Caco-2 (cell line): ENCODE measurements around the gene ANO10. TPM values are rescaled to one million over a fixed set of nuclear protein-coding genes. Genes with fewer than 3 reads are reported as not detected.

ENCODE experiments used
- BruUV-seq: library from RNA; stranded (reverse); fragments of 400-500 nt; replicated peaks from 2 replicates; lab custom pipeline; 2021; lab: Mats Ljungman, UMichigan
- CTCF ChIA-PET: fragments of 300-600 bp; sonication (Branson Sonifier 250); formaldehyde crosslinking; loops from one replicate; lab custom pipeline; 2022; ENCODE audit warnings: antibody characterized with exemption; lab: Charles Lee
- POLR2A ChIA-PET: fragments of 300-600 bp; sonication (Branson Sonifier 250); formaldehyde crosslinking; loops from one replicate; lab custom pipeline; 2022; ENCODE audit warnings: antibody characterized with exemption; lab: Charles Lee
- DNase-seq, 2 experiments: peaks; one replicate each; pipeline versions ENCODE4 v3.0.0 to v3.0.0-alpha.2; 2020 to 2022
- H3K27me3 ChIP-seq: replicated peaks from 2 replicates; pipeline ENCODE4 v1.6.0; 2011; ENCODE audit warnings: low read length; ENCODE audit not compliant: control insufficient read depth, insufficient read depth
- H3K36me3 ChIP-seq: 2 replicates; pipeline ENCODE4 v1.5.1; 2011; ENCODE audit warnings: low read length; ENCODE audit not compliant: control insufficient read depth, insufficient read depth
- H3K4me1 ChIP-seq: fragments of 250-450 bp; sonication (Bioruptor Pico); 2 replicates; pipeline ENCODE4 v1.5.1; 2020; ENCODE audit warnings: mild to moderate bottlenecking
- H3K4me3 ChIP-seq: 2 replicates; pipeline ENCODE4 v1.5.1; 2011; ENCODE audit warnings: low read depth, mild to moderate bottlenecking, control low read depth, low read length
- H3K9me3 ChIP-seq: fragments of 250-450 bp; sonication (Bioruptor Pico); 2 replicates; pipeline ENCODE4 v1.5.1; 2020; ENCODE audit warnings: mild to moderate bottlenecking, moderate library complexity
- H3K27ac Mint-ChIP-seq: one replicate; pipeline ENCODE4 v1.8.0; 2022; ENCODE audit warnings: mixed read lengths; ENCODE audit not compliant: unreplicated experiment
- H3K27me3 Mint-ChIP-seq: one replicate; pipeline ENCODE4 v1.8.0; 2022; ENCODE audit warnings: mixed read lengths; ENCODE audit not compliant: insufficient read depth, unreplicated experiment
- H3K36me3 Mint-ChIP-seq: one replicate; pipeline ENCODE4 v1.8.0; 2022; ENCODE audit warnings: mild to moderate bottlenecking, mixed read lengths; ENCODE audit not compliant: insufficient read depth, unreplicated experiment
- H3K4me1 Mint-ChIP-seq: one replicate; pipeline ENCODE4 v1.8.0; 2022; ENCODE audit warnings: low read depth, mixed read lengths; ENCODE audit not compliant: unreplicated experiment
- H3K4me3 Mint-ChIP-seq: one replicate; pipeline ENCODE4 v1.8.0; 2022; ENCODE audit warnings: mild to moderate bottlenecking, moderate library complexity, mixed read lengths; ENCODE audit not compliant: unreplicated experiment
- H3K9me3 Mint-ChIP-seq: one replicate; pipeline ENCODE4 v1.8.0; 2022; ENCODE audit warnings: mixed read lengths; ENCODE audit not compliant: unreplicated experiment
- CTCF ChIP-seq, 2 experiments: fragments of 200-600 bp in 1 of 2; IDR thresholded peaks; 1 replicate in 1 of 2; 2 replicates in 1 of 2; pipeline versions ENCODE4 v1.5.1 to v1.8.0; 2011 to 2022; ENCODE audit warnings: antibody characterized with exemption in 1 of 2, control low read depth in 1 of 2, inconsistent platforms in 1 of 2, low read depth in 1 of 2, low read length in 1 of 2, mild to moderate bottlenecking in 1 of 2, moderate library complexity in 1 of 2; ENCODE audit not compliant: insufficient read depth in 1 of 2, severe bottlenecking in 1 of 2, unreplicated experiment in 1 of 2
- intact Hi-C: fragments of 100-400 bp; cut with micrococcal nuclease; formaldehyde crosslinking; loops from one replicate; pipeline ENCODE4 v1.10.0; 2022; ENCODE audit not compliant: unreplicated experiment
- total RNA-seq: library from RNA; stranded (reverse); gene quantifications from 2 replicates; pipeline ENCODE4 v1.2.3, GENCODE V29; 2022

The ANO10 gene
- total RNA-seq, 1 experiment from 2014 or later = 24.1 TPM

- Histone ChIP-seq H3K4me3 (no peak overlapping the region), H3K9me3 (no peaks in the 10 kb centered on the region), H3K36me3 (no peaks in the 10 kb centered on the region), H3K4me1 (no peaks in the 10 kb centered on the region), H3K27me3 (no peaks in the 10 kb centered on the region)
- Mint-ChIP-seq H3K27ac (no peak overlapping the region), H3K4me3 (no peak overlapping the region), H3K9me3 (no peaks in the 10 kb centered on the region), H3K27me3 (no peaks in the 10 kb centered on the region), H3K36me3 (peaks cover 6% of the 10 kb centered on the region), H3K4me1 (no peaks in the 10 kb centered on the region)
- DNase-seq = no peak
- no peak for TF ChIP-seq CTCF (IDR thresholded peaks at IDR 0.05; ENCODE audit: insufficient read depth in 1 of 2, low read depth in 1 of 2, low read length in 1 of 2, severe bottlenecking in 1 of 2, unreplicated experiment in 1 of 2)
- intact Hi-C loops = no loop called here
- BruUV-seq = no TSS peak
- POLR2A ChIA-PET = no interaction called here
- CTCF ChIA-PET = no interaction called here
Measured at GRCh38 chr3:43436507-43437140, 185.2 kb downstream of the ANO10 start.

- POLR2A ChIA-PET = no interaction called here
- Histone ChIP-seq H3K4me3 (no peak overlapping the region), H3K36me3 (no peaks in the 10 kb centered on the region), H3K27me3 (no peaks in the 10 kb centered on the region), H3K9me3 (no peaks in the 10 kb centered on the region), H3K4me1 (no peaks in the 10 kb centered on the region)
- intact Hi-C loops = no loop called here
- Mint-ChIP-seq H3K36me3 (peaks cover 12% of the 10 kb centered on the region), H3K4me1 (no peaks in the 10 kb centered on the region), H3K27me3 (no peaks in the 10 kb centered on the region), H3K27ac (no peak overlapping the region), H3K9me3 (no peaks in the 10 kb centered on the region), H3K4me3 (no peak overlapping the region)
- CTCF ChIA-PET = no interaction called here
- no peak for DNase-seq
- no peak for TF ChIP-seq CTCF (IDR thresholded peaks at IDR 0.05; ENCODE audit: insufficient read depth in 1 of 2, low read depth in 1 of 2, low read length in 1 of 2, severe bottlenecking in 1 of 2, unreplicated experiment in 1 of 2)
- no TSS peak for BruUV-seq
Measured at GRCh38 chr3:43435706-43436105, 186.1 kb downstream of the ANO10 start.

- intact Hi-C loops = no loop called here
- TF ChIP-seq CTCF (IDR thresholded peaks at IDR 0.05; ENCODE audit: insufficient read depth in 1 of 2, low read depth in 1 of 2, low read length in 1 of 2, severe bottlenecking in 1 of 2, unreplicated experiment in 1 of 2) = no peak
- Mint-ChIP-seq H3K4me3 (no peak overlapping the region), H3K9me3 (no peaks in the 10 kb centered on the region), H3K27me3 (no peaks in the 10 kb centered on the region), H3K27ac (no peak overlapping the region), H3K36me3 (peaks cover 12% of the 10 kb centered on the region), H3K4me1 (no peaks in the 10 kb centered on the region)
- H3K27me3 ChIP-seq = no peaks in the 10 kb centered on the region
- no peaks in the 10 kb centered on the region for H3K9me3 ChIP-seq
- CTCF ChIA-PET = no interaction called here
- H3K36me3 ChIP-seq = no peaks in the 10 kb centered on the region
- POLR2A ChIA-PET = no interaction called here
- DNase-seq = no peak
- H3K4me1 ChIP-seq = no peaks in the 10 kb centered on the region
- H3K4me3 ChIP-seq = no peak overlapping the region
- no TSS peak for BruUV-seq
Measured at GRCh38 chr3:43434431-43434830, 187.4 kb downstream of the ANO10 start.
